ENCODE results near the gene NTRK2. TPM values are rescaled to one million over a fixed set of nuclear protein-coding genes. Genes with fewer than 3 reads are reported as not detected.

Gene NTRK2
- total and polyA plus RNA-seq, 2 experiments from 2014 or later: 0.99 to 3.7 TPM

DNA sequence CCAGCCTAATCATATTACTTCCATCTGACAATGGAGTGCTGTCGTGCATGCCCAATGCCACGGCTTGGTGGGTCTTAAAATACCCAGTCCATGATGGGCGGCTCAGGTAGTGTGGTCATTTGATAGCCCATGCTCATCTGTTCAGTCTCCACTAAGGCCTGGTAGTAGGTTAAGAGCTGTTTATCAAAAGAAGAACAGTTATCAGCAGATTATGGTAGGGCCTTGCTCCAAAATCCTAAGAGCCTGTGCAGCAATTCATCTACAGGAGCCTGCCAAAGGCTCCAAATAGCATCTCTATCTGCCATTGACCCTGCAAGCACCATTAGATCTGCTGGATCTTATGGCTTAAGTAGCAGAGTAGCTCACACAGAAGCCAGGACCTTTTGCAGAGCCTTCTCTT lies 21.8 kb upstream of the NTRK2 start:
- H3K4me2 ChIP-seq: no peak overlapping the region
- no peak overlapping the region for H2AFZ ChIP-seq
- no peaks in the 10 kb centered on the region for H3K27me3 ChIP-seq
- H3K36me3 ChIP-seq (replicated peaks; ENCODE audit: insufficient read depth, low read depth): no peaks in the 10 kb centered on the region
- H3K4me3 ChIP-seq: no peak overlapping the region
- H3K27ac ChIP-seq: no peak overlapping the region
- H3K4me1 ChIP-seq (ENCODE audit: insufficient read depth): no peaks in the 10 kb centered on the region
- TF ChIP-seq EZH2phosphoT487 (IDR thresholded peaks at IDR 0.05; ENCODE audit: low read depth, severe bottlenecking, unreplicated experiment) (no peak), EZH2 (IDR thresholded peaks at IDR 0.05; ENCODE audit: borderline replicate concordance) (no peak)
- TF ChIP-seq, protein P1, sequence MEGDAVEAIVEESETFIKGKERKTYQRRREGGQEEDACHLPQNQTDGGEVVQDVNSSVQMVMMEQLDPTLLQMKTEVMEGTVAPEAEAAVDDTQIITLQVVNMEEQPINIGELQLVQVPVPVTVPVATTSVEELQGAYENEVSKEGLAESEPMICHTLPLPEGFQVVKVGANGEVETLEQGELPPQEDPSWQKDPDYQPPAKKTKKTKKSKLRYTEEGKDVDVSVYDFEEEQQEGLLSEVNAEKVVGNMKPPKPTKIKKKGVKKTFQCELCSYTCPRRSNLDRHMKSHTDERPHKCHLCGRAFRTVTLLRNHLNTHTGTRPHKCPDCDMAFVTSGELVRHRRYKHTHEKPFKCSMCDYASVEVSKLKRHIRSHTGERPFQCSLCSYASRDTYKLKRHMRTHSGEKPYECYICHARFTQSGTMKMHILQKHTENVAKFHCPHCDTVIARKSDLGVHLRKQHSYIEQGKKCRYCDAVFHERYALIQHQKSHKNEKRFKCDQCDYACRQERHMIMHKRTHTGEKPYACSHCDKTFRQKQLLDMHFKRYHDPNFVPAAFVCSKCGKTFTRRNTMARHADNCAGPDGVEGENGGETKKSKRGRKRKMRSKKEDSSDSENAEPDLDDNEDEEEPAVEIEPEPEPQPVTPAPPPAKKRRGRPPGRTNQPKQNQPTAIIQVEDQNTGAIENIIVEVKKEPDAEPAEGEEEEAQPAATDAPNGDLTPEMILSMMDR (IDR thresholded peaks at IDR 0.05; ENCODE audit: poor library complexity): no peak
- no peaks in the 10 kb centered on the region for H3K9me2 ChIP-seq (replicated peaks; ENCODE audit: insufficient read depth)
- H4K20me1 ChIP-seq (ENCODE audit: insufficient read depth, poor library complexity, severe bottlenecking): no peaks in the 10 kb centered on the region
- H3K9me3 ChIP-seq (ENCODE audit: low read depth): no peaks in the 10 kb centered on the region
- WGBS (ENCODE audit: low lambda C conversion rate, missing lambda C conversion rate): 100% methylated on average over 3 of the region's 3 CpGs
- no peaks in the 10 kb centered on the region for H3K79me2 ChIP-seq
- no peak for DNase-seq (ENCODE audit: low spot score)

DNA sequence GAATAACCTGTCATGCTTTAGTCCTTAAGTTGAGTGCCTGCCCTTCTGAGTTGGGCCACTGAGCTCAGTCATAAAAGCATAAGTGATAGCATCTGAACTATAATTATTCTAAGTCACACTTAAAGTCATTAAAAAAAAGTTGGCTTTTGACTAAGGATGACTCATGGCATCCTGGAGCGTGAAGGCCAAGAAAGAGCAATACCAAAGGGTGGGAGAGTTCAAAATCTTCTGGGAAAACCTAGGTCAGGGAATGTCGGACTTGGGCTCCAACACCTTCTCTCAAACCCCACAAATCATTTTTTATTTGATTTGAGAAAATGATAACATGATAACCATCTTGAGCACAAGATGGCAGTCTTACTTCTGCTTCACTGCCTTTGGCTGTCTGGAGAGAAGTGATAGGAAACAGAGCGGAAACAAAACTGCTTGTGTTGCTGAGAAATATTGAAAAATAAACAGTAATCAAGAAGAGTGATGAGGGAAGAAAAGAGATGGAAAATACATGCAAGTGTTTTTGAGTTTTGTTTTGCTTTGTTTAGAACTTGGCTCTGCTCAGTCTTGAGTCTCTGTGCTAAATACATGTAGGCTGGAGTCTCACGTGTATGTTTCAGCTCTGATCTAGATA lies 16.9 kb upstream of the NTRK2 start:
- Histone ChIP-seq H4K20me1 (ENCODE audit: insufficient read depth, poor library complexity, severe bottlenecking) (no peaks in the 10 kb centered on the region), H2AFZ (no peak overlapping the region), H3K27me3 (no peaks in the 10 kb centered on the region), H3K36me3 (replicated peaks; ENCODE audit: insufficient read depth, low read depth) (no peaks in the 10 kb centered on the region), H3K27ac (no peak overlapping the region), H3K4me1 (ENCODE audit: insufficient read depth) (no peaks in the 10 kb centered on the region), H3K79me2 (no peaks in the 10 kb centered on the region), H3K9me2 (replicated peaks; ENCODE audit: insufficient read depth) (no peaks in the 10 kb centered on the region), H3K4me2 (no peak overlapping the region), H3K9me3 (ENCODE audit: low read depth) (no peaks in the 10 kb centered on the region), H3K4me3 (no peak overlapping the region)
- WGBS (ENCODE audit: low lambda C conversion rate, missing lambda C conversion rate): 79% methylated on average over 4 of the region's 4 CpGs
- TF ChIP-seq, protein P1 (IDR thresholded peaks at IDR 0.05; ENCODE audit: poor library complexity): peak; percentile 23
- no peak for TF ChIP-seq EZH2phosphoT487 (IDR thresholded peaks at IDR 0.05; ENCODE audit: low read depth, severe bottlenecking, unreplicated experiment)
- DNase-seq (ENCODE audit: low spot score): no peak

DNA sequence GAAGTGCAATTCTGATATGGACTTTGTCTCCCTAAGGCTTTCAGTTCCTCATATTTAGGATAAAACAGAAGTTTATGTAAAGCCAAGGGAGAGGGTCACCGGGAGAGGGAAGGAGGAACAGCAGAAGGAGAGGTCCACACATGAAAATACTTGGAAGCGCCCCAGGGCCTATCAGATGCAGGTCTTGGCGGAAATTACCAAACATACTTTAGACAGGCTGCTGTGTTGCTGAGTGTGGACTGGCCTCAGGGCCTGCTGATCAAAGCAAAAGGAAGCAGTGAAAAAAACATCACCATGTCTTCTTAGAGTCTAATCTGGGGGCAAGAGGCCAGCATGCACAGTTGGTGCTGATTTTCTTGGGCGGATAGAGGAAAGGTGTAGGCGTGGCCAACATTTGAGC lies 14.1 kb upstream of the NTRK2 start:
- Histone ChIP-seq H3K4me3 (no peak overlapping the region), H4K20me1 (ENCODE audit: insufficient read depth, poor library complexity, severe bottlenecking) (no peaks in the 10 kb centered on the region), H3K4me2 (no peak overlapping the region), H2AFZ (no peak overlapping the region), H3K27ac (no peak overlapping the region), H3K9me2 (replicated peaks; ENCODE audit: insufficient read depth) (no peaks in the 10 kb centered on the region), H3K79me2 (no peaks in the 10 kb centered on the region), H3K27me3 (no peaks in the 10 kb centered on the region), H3K9me3 (ENCODE audit: low read depth) (no peaks in the 10 kb centered on the region), H3K4me1 (ENCODE audit: insufficient read depth) (no peaks in the 10 kb centered on the region), H3K36me3 (replicated peaks; ENCODE audit: insufficient read depth, low read depth) (no peaks in the 10 kb centered on the region)
- TF ChIP-seq EZH2phosphoT487 (IDR thresholded peaks at IDR 0.05; ENCODE audit: low read depth, severe bottlenecking, unreplicated experiment) (no peak), EZH2 (IDR thresholded peaks at IDR 0.05; ENCODE audit: borderline replicate concordance) (no peak)
- TF ChIP-seq, protein P1 (IDR thresholded peaks at IDR 0.05; ENCODE audit: poor library complexity): no peak
- DNase-seq (ENCODE audit: low spot score): no peak
- 82% methylated on average over 5 of the region's 5 CpGs for WGBS (ENCODE audit: low lambda C conversion rate, missing lambda C conversion rate)

All from hepatocyte (in vitro differentiated cells).